Loucy (cell line): Measurements from ENCODE around the gene RNLS.

Experiments used
- H2AFZ ChIP-seq: fragments of 200-600 bp; sonication (generic); 2 replicates; pipeline ENCODE4 v1.6.0; 2016; ENCODE audit warnings: antibody characterized with exemption, mild to moderate bottlenecking, low read length, moderate library complexity
- H3F3A ChIP-seq: fragments of 200-600 bp; 2 replicates; pipeline ENCODE4 v1.6.0; 2016; ENCODE audit warnings: antibody characterized with exemption, low read depth, mild to moderate bottlenecking
- H3K27me3 ChIP-seq: fragments of 200-600 bp; sonication (generic); 2 replicates; pipeline ENCODE4 v1.6.1; 2014; ENCODE audit warnings: low read length, mild to moderate bottlenecking; ENCODE audit not compliant: insufficient read depth, poor library complexity, severe bottlenecking
- H3K36me3 ChIP-seq: fragments of 200-600 bp; sonication (generic); 2 replicates; pipeline ENCODE4 v1.6.1; 2016; ENCODE audit warnings: low read length; ENCODE audit not compliant: insufficient read depth
- H3K4me1 ChIP-seq: fragments of 200-600 bp; sonication (generic); 2 replicates; pipeline ENCODE4 v1.5.1; 2014; ENCODE audit warnings: low read length, mild to moderate bottlenecking; ENCODE audit not compliant: insufficient read depth, poor library complexity, severe bottlenecking
- H3K4me2 ChIP-seq: fragments of 200-600 bp; sonication (generic); 2 replicates; pipeline ENCODE4 v1.6.0; 2014; ENCODE audit warnings: antibody characterized with exemption, low read length, low read depth, mild to moderate bottlenecking; ENCODE audit not compliant: poor library complexity, severe bottlenecking
- H3K4me3 ChIP-seq: fragments of 200-600 bp; sonication (generic); 2 replicates; pipeline ENCODE4 v1.5.1; 2014; ENCODE audit warnings: low read length, mild to moderate bottlenecking, mixed read lengths; ENCODE audit not compliant: poor library complexity, severe bottlenecking
- H3K79me2 ChIP-seq: fragments of 200-600 bp; sonication (generic); 2 replicates; pipeline ENCODE4 v1.6.1; 2014; ENCODE audit warnings: low read length; ENCODE audit not compliant: insufficient read depth
- H3K9ac ChIP-seq: fragments of 200-600 bp; sonication (generic); 2 replicates; pipeline ENCODE4 v1.6.0; 2014; ENCODE audit warnings: mild to moderate bottlenecking, low read depth, low read length, moderate library complexity; ENCODE audit not compliant: poor library complexity, severe bottlenecking
- H3K9me2 ChIP-seq: fragments of 200-600 bp; sonication (generic); replicated peaks from 2 replicates; pipeline ENCODE4 v1.6.1; 2016; ENCODE audit warnings: low read depth, low read length, mixed read lengths
- H3K9me3 ChIP-seq: fragments of 200-600 bp; sonication (generic); 2 replicates; pipeline ENCODE4 v1.6.1; 2014; ENCODE audit warnings: mild to moderate bottlenecking, antibody characterized with exemption, low read length, low read depth; ENCODE audit not compliant: insufficient read depth
- H4K20me1 ChIP-seq: fragments of 200-600 bp; sonication (generic); 2 replicates; pipeline ENCODE4 v1.6.0; 2014; ENCODE audit warnings: antibody characterized with exemption, low read length, mild to moderate bottlenecking; ENCODE audit not compliant: insufficient read depth, poor library complexity, severe bottlenecking
- EZH2phosphoT487 ChIP-seq: fragments of 200-600 bp; IDR thresholded peaks from 2 replicates; pipeline ENCODE4 v1.6.1; 2018; ENCODE audit warnings: antibody characterized with exemption, mild to moderate bottlenecking, moderate library complexity, borderline replicate concordance
- TF ChIP-seq, protein P1 (sequence below): fragments of 200-600 bp; sonication (generic); conservative IDR thresholded peaks from 2 replicates; pipeline ENCODE4 v1.5.1; 2014; ENCODE audit warnings: mild to moderate bottlenecking, antibody characterized with exemption, low read length

RNLS gene

DNA sequence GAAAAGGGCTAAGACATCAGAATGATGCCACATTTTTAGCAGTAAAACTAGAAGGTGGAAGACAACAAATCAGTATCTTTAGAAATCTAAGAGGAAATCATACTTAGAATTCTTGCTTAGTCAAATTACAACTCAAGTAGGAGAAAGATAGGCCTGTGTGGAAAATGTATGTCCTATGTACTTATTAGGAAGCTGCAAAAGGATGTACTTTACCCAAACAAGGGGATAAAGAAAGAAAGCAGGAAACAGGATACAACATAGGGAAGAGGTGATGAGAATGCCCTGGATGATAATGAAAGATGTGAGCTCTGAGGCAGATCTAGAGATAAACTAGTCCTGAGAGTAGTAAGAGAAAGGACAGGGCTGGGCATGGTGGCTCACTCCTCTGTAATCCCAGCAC is 54.9 kb downstream of the RNLS start:
- no peaks in the 10 kb centered on the region for H3K36me3 ChIP-seq
- no peaks in the 10 kb centered on the region for H3K79me2 ChIP-seq
- peaks cover 4% of the 10 kb centered on the region for H3K4me1 ChIP-seq
- H3K4me2 ChIP-seq = no peak overlapping the region
- no peak overlapping the region for H3K4me3 ChIP-seq
- H3K9ac ChIP-seq = no peak overlapping the region
- H3K27me3 ChIP-seq = no peaks in the 10 kb centered on the region
- no peaks in the 10 kb centered on the region for H3K9me2 ChIP-seq
- no peak overlapping the region for H2AFZ ChIP-seq
- TF ChIP-seq EZH2phosphoT487 = no peak
- TF ChIP-seq, protein P1, sequence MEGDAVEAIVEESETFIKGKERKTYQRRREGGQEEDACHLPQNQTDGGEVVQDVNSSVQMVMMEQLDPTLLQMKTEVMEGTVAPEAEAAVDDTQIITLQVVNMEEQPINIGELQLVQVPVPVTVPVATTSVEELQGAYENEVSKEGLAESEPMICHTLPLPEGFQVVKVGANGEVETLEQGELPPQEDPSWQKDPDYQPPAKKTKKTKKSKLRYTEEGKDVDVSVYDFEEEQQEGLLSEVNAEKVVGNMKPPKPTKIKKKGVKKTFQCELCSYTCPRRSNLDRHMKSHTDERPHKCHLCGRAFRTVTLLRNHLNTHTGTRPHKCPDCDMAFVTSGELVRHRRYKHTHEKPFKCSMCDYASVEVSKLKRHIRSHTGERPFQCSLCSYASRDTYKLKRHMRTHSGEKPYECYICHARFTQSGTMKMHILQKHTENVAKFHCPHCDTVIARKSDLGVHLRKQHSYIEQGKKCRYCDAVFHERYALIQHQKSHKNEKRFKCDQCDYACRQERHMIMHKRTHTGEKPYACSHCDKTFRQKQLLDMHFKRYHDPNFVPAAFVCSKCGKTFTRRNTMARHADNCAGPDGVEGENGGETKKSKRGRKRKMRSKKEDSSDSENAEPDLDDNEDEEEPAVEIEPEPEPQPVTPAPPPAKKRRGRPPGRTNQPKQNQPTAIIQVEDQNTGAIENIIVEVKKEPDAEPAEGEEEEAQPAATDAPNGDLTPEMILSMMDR = no peak
- H4K20me1 ChIP-seq = no peaks in the 10 kb centered on the region
- no peaks in the 10 kb centered on the region for H3K9me3 ChIP-seq
- H3F3A ChIP-seq = no peaks in the 10 kb centered on the region

GRCh38 chr10:88527245-88527644 is 55.9 kb downstream of the RNLS start:
- no peaks in the 10 kb centered on the region for H3K9me3 ChIP-seq
- H4K20me1 ChIP-seq = no peaks in the 10 kb centered on the region
- H3K4me2 ChIP-seq = no peak overlapping the region
- H3K9me2 ChIP-seq = no peaks in the 10 kb centered on the region
- H3K79me2 ChIP-seq = no peaks in the 10 kb centered on the region
- H3F3A ChIP-seq = no peaks in the 10 kb centered on the region
- no peaks in the 10 kb centered on the region for H3K27me3 ChIP-seq
- no peaks in the 10 kb centered on the region for H3K36me3 ChIP-seq
- H3K9ac ChIP-seq = no peak overlapping the region
- TF ChIP-seq EZH2phosphoT487 = no peak
- TF ChIP-seq, protein P1 = no peak
- no peak overlapping the region for H2AFZ ChIP-seq
- H3K4me1 ChIP-seq = peaks cover 4% of the 10 kb centered on the region
- no peak overlapping the region for H3K4me3 ChIP-seq

GRCh38 chr10:88526501-88527105 is 56.5 kb downstream of the RNLS start:
- Histone ChIP-seq H3K27me3 (no peaks in the 10 kb centered on the region), H3K36me3 (no peaks in the 10 kb centered on the region)
- TF ChIP-seq, protein P1 = no peak
- TF ChIP-seq EZH2phosphoT487 = no peak

More at GRCh38 chr10:88526501-88527105, 56.5 kb downstream of the RNLS start:
- Histone ChIP-seq H4K20me1 (no peaks in the 10 kb centered on the region), H3K79me2 (no peaks in the 10 kb centered on the region), H3K9me2 (no peaks in the 10 kb centered on the region), H3K4me3 (no peak overlapping the region), H2AFZ (no peak overlapping the region), H3K9ac (no peak overlapping the region), H3F3A (no peaks in the 10 kb centered on the region), H3K9me3 (no peaks in the 10 kb centered on the region), H3K4me1 (peaks cover 4% of the 10 kb centered on the region), H3K4me2 (no peak overlapping the region)
